ENCODE measurements around the gene GLRX2.

The GLRX2 gene

GRCh38 chr1:193079187-193079586 lies 26.0 kb downstream of the GLRX2 start:
- H3K27ac ChIP-seq (ENCODE audit: low read depth, low read length): no peak overlapping the region
- H3K36me3 ChIP-seq (ENCODE audit: low read length): peaks cover 67% of the 10 kb centered on the region
- peaks cover 12% of the 10 kb centered on the region; the same call in 1 of the 2 replicates for H3K79me2 ChIP-seq (ENCODE audit: insufficient read depth, low read length)
- H2AFZ ChIP-seq (ENCODE audit: low read depth, low read length, severe bottlenecking): no peak overlapping the region
- H3K9me2 ChIP-seq (replicated peaks; ENCODE audit: insufficient read depth, low read length): no peaks in the 10 kb centered on the region
- H4K20me1 ChIP-seq (ENCODE audit: low read depth, low read length): no peaks in the 10 kb centered on the region
- no peaks in the 10 kb centered on the region for H3K27me3 ChIP-seq (ENCODE audit: low read length)
- no peak overlapping the region for H3K4me2 ChIP-seq (ENCODE audit: low read depth, low read length, poor library complexity, severe bottlenecking)
- no peaks in the 10 kb centered on the region for H3K9me3 ChIP-seq (ENCODE audit: insufficient read depth, low read length)
- no peak overlapping the region for H3K4me3 ChIP-seq (ENCODE audit: insufficient read depth, low read length, poor library complexity, severe bottlenecking)
- H3F3A ChIP-seq (ENCODE audit: insufficient read depth): no peaks in the 10 kb centered on the region
- TF ChIP-seq CTCF (IDR thresholded peaks at IDR 0.05; ENCODE audit: insufficient read depth, low read length, poor library complexity, severe bottlenecking): no peak
- no peak for TF ChIP-seq EZH2phosphoT487 (conservative IDR thresholded peaks at IDR 0.05; ENCODE audit: low read length)
- H3K9ac ChIP-seq (ENCODE audit: low read length): no peak overlapping the region

DNA sequence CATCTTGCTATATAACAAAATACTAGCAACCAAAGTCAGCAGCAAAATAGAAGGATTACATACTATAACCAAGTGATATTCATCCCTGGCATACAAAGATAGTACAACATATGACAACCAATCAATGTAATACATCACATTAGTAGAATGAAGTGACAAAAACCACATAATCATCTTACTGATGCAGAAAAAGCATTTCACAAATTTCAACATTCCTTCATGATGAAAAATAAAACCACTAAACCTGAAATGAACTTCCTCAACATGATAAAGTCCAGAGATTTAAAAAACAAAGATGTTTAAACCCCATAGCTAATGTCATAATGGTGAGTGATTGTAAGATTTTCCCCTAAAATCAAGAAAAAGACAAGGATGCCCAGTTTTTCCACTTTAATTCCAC lies 27.2 kb downstream of the GLRX2 start:
- TF ChIP-seq CTCF (IDR thresholded peaks at IDR 0.05; ENCODE audit: insufficient read depth, low read length, poor library complexity, severe bottlenecking) (no peak), EZH2phosphoT487 (conservative IDR thresholded peaks at IDR 0.05; ENCODE audit: low read length) (no peak)

DNA sequence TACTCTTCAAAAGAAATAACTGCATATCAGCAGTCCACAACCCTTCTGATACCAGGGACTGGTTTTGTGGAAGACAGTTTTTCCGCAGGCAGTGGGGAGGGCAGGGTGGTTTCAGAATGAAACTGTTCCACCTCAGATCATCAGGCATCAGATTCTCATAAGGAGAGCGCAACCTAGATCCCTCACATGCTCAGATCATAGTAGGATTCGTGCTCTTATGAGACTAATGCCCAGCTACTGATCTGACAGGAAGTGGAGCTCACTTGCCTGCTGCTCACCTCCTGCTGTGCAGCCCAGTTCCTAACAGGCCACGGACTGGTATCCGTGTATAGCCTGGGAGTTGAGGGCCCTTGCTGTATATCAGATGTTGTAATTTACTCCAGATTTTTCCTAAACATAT lies 34.3 kb downstream of the GLRX2 start:
- TF ChIP-seq CTCF (IDR thresholded peaks at IDR 0.05; ENCODE audit: insufficient read depth, low read length, poor library complexity, severe bottlenecking) (no peak), EZH2phosphoT487 (conservative IDR thresholded peaks at IDR 0.05; ENCODE audit: low read length) (no peak)
- peaks cover 61% of the 10 kb centered on the region for H3K79me2 ChIP-seq (ENCODE audit: insufficient read depth, low read length)
- no peaks in the 10 kb centered on the region for H3K9me2 ChIP-seq (replicated peaks; ENCODE audit: insufficient read depth, low read length)
- H3K27ac ChIP-seq (ENCODE audit: low read depth, low read length): peak overlapping the region; percentile 55; the same call in 1 of the 2 replicates
- H3K4me3 ChIP-seq (ENCODE audit: insufficient read depth, low read length, poor library complexity, severe bottlenecking): no peak overlapping the region
- no peaks in the 10 kb centered on the region for H4K20me1 ChIP-seq (ENCODE audit: low read depth, low read length)
- peak overlapping the region; percentile 47 for H3K4me2 ChIP-seq (ENCODE audit: low read depth, low read length, poor library complexity, severe bottlenecking)
- no peak overlapping the region for H3K9ac ChIP-seq (ENCODE audit: low read length)
- H3K36me3 ChIP-seq (ENCODE audit: low read length): no peaks in the 10 kb centered on the region; the same call in 1 of the 2 replicates
- no peak overlapping the region for H2AFZ ChIP-seq (ENCODE audit: low read depth, low read length, severe bottlenecking)
- no peaks in the 10 kb centered on the region for H3K9me3 ChIP-seq (ENCODE audit: insufficient read depth, low read length)
- H3F3A ChIP-seq (ENCODE audit: insufficient read depth): 0 out of 2 replicates have a peak, but pooled peaks cover 14% of the 10 kb centered on the region
- H3K27me3 ChIP-seq (ENCODE audit: low read length): no peaks in the 10 kb centered on the region

More for the DNA sequence above, 27.2 kb downstream of the GLRX2 start:
- H3K9ac ChIP-seq (ENCODE audit: low read length): no peak overlapping the region
- peaks cover 17% of the 10 kb centered on the region for H3K79me2 ChIP-seq (ENCODE audit: insufficient read depth, low read length)
- H3K4me3 ChIP-seq (ENCODE audit: insufficient read depth, low read length, poor library complexity, severe bottlenecking): no peak overlapping the region
- 0 out of 2 replicates have a peak, but pooled peaks cover 3% of the 10 kb centered on the region for H3F3A ChIP-seq (ENCODE audit: insufficient read depth)
- no peaks in the 10 kb centered on the region for H3K9me3 ChIP-seq (ENCODE audit: insufficient read depth, low read length)
- no peaks in the 10 kb centered on the region for H4K20me1 ChIP-seq (ENCODE audit: low read depth, low read length)
- H3K36me3 ChIP-seq (ENCODE audit: low read length): peaks cover 56% of the 10 kb centered on the region
- H2AFZ ChIP-seq (ENCODE audit: low read depth, low read length, severe bottlenecking): no peak overlapping the region
- H3K27ac ChIP-seq (ENCODE audit: low read depth, low read length): no peak overlapping the region
- no peaks in the 10 kb centered on the region for H3K27me3 ChIP-seq (ENCODE audit: low read length)
- no peaks in the 10 kb centered on the region for H3K9me2 ChIP-seq (replicated peaks; ENCODE audit: insufficient read depth, low read length)
- H3K4me2 ChIP-seq (ENCODE audit: low read depth, low read length, poor library complexity, severe bottlenecking): no peak overlapping the region

Data from SU-DHL-6 (cell line).